Neural cell (in vitro differentiated cells): ENCODE measurements around the gene AP2A2. TPM values are rescaled to one million over a fixed set of nuclear protein-coding genes. Genes with fewer than 3 reads are reported as not detected.

ENCODE experiments used
- H2AFZ ChIP-seq: fragments of 200-600, 300-800 bp; sonication (generic), shearing (Covaris generic); 2 replicates; pipeline ENCODE4 v1.6.0; 2014; ENCODE audit warnings: low read depth, mild to moderate bottlenecking, antibody characterized with exemption, low read length, moderate library complexity
- H3F3A ChIP-seq: fragments of 200-600 bp; shearing (Covaris generic); 2 replicates; pipeline ENCODE4 v1.6.1; 2016; ENCODE audit warnings: mild to moderate bottlenecking, moderate library complexity, mixed read lengths, antibody characterized with exemption, low read length; ENCODE audit not compliant: insufficient read depth, poor library complexity, severe bottlenecking
- H3K27ac ChIP-seq: fragments of 200-600, 300-800 bp; sonication (generic), shearing (Covaris generic); 2 replicates; pipeline ENCODE4 v1.5.1; 2014; ENCODE audit warnings: mild to moderate bottlenecking, low read length, moderate library complexity
- H3K27me3 ChIP-seq: fragments of 300-800, 200-600 bp; sonication (generic), shearing (Covaris generic); 2 replicates; pipeline ENCODE4 v1.6.0; 2014; ENCODE audit warnings: mild to moderate bottlenecking, low read depth, low read length, moderate library complexity; ENCODE audit not compliant: insufficient read depth
- H3K36me3 ChIP-seq: fragments of 300-800, 200-600 bp; sonication (generic), shearing (Covaris generic); 2 replicates; pipeline ENCODE4 v1.5.1; 2014; ENCODE audit warnings: mild to moderate bottlenecking, antibody characterized with exemption, low read length, moderate library complexity; ENCODE audit not compliant: insufficient read depth
- H3K4me2 ChIP-seq: fragments of 300-800, 200-600 bp; sonication (generic), shearing (Covaris generic); 2 replicates; pipeline ENCODE4 v1.6.0; 2014; ENCODE audit warnings: mild to moderate bottlenecking, low read length
- H3K4me3 ChIP-seq: fragments of 300-800, 200-600 bp; sonication (generic), shearing (Covaris generic); 2 replicates; pipeline ENCODE4 v1.5.1; 2014; ENCODE audit warnings: mild to moderate bottlenecking, low read length, moderate library complexity
- H3K79me2 ChIP-seq: fragments of 200-600 bp; shearing (Covaris generic); replicated peaks from 2 replicates; pipeline ENCODE4 v1.6.0; 2014; ENCODE audit warnings: mild to moderate bottlenecking, low read length, moderate library complexity; ENCODE audit not compliant: insufficient read depth
- H3K9ac ChIP-seq: fragments of 300-800, 200-600 bp; sonication (generic), shearing (Covaris generic); 2 replicates; pipeline ENCODE4 v1.6.1; 2016; ENCODE audit warnings: mild to moderate bottlenecking, low read length, mixed read lengths
- H3K9me2 ChIP-seq: fragments of 200-600 bp; shearing (Covaris generic); 2 replicates; pipeline ENCODE4 v1.6.1; 2016; ENCODE audit warnings: mild to moderate bottlenecking, low read length, mixed read lengths; ENCODE audit not compliant: insufficient read depth
- H3K9me3 ChIP-seq: fragments of 200-600, 300-800 bp; sonication (generic), shearing (Covaris generic); 2 replicates; pipeline ENCODE4 v1.6.1; 2016; ENCODE audit warnings: mild to moderate bottlenecking, mixed run types, low read length, moderate library complexity, mixed read lengths
- H4K20me1 ChIP-seq: fragments of 200-600 bp; shearing (Covaris generic); 2 replicates; pipeline ENCODE4 v1.6.1; 2016; ENCODE audit warnings: mild to moderate bottlenecking, mixed run types; ENCODE audit not compliant: insufficient read depth
- EP300 ChIP-seq: fragments of 450-650 bp; conservative IDR thresholded peaks from 2 replicates; pipeline ENCODE4 v1.6.1; 2014; ENCODE audit warnings: antibody characterized with exemption, mild to moderate bottlenecking, moderate library complexity; ENCODE audit not compliant: poor library complexity, severe bottlenecking
- EZH2 ChIP-seq: fragments of 200-600, 300-800 bp; shearing (Covaris generic), sonication (generic); IDR thresholded peaks from 2 replicates; pipeline ENCODE4 v1.6.1; 2014; ENCODE audit warnings: antibody characterized with exemption, low read length, borderline replicate concordance, mild to moderate bottlenecking; ENCODE audit not compliant: insufficient read depth, poor library complexity, severe bottlenecking
- MXI1 ChIP-seq: fragments of 450-650 bp; conservative IDR thresholded peaks from 2 replicates; pipeline ENCODE4 v1.6.1; 2014; ENCODE audit warnings: antibody characterized with exemption, mild to moderate bottlenecking; ENCODE audit not compliant: poor library complexity, severe bottlenecking
- POLR2AphosphoS5 ChIP-seq: IDR thresholded peaks from 2 replicates; pipeline ENCODE4 v1.6.1; 2012
- RAD21 ChIP-seq: fragments of 450-650 bp; conservative IDR thresholded peaks from 2 replicates; pipeline ENCODE4 v1.6.1; 2014; ENCODE audit warnings: antibody characterized with exemption, mild to moderate bottlenecking, moderate library complexity
- SMC3 ChIP-seq: fragments of 450-650 bp; conservative IDR thresholded peaks from 2 replicates; pipeline ENCODE4 v1.6.1; 2014; ENCODE audit warnings: antibody characterized with exemption, mild to moderate bottlenecking, moderate library complexity; ENCODE audit not compliant: poor library complexity
- TAF1 ChIP-seq: IDR thresholded peaks from 2 replicates; pipeline ENCODE4 v1.6.1; 2012; ENCODE audit warnings: low read depth
- polyA plus RNA-seq: library from polyadenylated mRNA; depleted of rRNA; stranded (reverse); fragments of >200 nt; gene quantifications from 2 replicates; pipeline ENCODE4 v1.2.3, GENCODE V29; 2014
- TF ChIP-seq, protein P1 (sequence below): fragments of 450-650 bp; IDR thresholded peaks from 2 replicates; pipeline ENCODE4 v1.5.1; 2014; ENCODE audit warnings: antibody characterized with exemption, mild to moderate bottlenecking, moderate library complexity; ENCODE audit not compliant: poor library complexity, severe bottlenecking
- TF ChIP-seq, protein P2 (sequence below): IDR thresholded peaks from 2 replicates; pipeline ENCODE4 v1.6.1; 2012; ENCODE audit warnings: borderline replicate concordance

Gene AP2A2
- polyA plus RNA-seq, 1 donor from 2014 or later, result 46.5 TPM

DNA sequence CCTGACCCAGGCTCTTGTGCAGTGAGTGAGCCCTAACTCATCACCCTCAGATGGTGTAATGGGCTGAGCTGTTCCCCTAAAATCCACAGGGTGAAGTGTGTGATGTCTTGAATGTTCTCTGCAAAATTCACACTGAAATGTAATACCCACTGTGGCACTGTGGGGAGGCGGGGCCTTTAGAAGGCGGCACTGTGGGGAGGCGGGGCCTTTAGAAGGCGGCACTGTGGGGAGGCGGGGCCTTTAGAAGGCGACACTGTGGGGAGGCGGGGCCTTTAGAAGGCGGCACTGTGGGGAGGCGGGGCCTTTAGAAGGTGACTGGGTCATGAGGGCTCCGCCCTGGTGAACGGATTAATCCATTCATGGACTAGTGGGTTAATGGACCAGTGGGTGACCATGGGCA, 48.1 kb upstream of the AP2A2 start:
- no peaks in the 10 kb centered on the region for H3K9me2 ChIP-seq
- no peaks in the 10 kb centered on the region for H4K20me1 ChIP-seq
- H3K9me3 ChIP-seq, result no peaks in the 10 kb centered on the region
- no peak overlapping the region for H2AFZ ChIP-seq
- H3K27ac ChIP-seq, result no peak overlapping the region
- H3K36me3 ChIP-seq, result no peaks in the 10 kb centered on the region
- no peaks in the 10 kb centered on the region for H3K27me3 ChIP-seq
- H3K4me2 ChIP-seq, result no peak overlapping the region
- H3K79me2 ChIP-seq, result no peaks in the 10 kb centered on the region
- no peak overlapping the region for H3K4me3 ChIP-seq
- no peak for TF ChIP-seq MXI1
- TF ChIP-seq, protein P1, sequence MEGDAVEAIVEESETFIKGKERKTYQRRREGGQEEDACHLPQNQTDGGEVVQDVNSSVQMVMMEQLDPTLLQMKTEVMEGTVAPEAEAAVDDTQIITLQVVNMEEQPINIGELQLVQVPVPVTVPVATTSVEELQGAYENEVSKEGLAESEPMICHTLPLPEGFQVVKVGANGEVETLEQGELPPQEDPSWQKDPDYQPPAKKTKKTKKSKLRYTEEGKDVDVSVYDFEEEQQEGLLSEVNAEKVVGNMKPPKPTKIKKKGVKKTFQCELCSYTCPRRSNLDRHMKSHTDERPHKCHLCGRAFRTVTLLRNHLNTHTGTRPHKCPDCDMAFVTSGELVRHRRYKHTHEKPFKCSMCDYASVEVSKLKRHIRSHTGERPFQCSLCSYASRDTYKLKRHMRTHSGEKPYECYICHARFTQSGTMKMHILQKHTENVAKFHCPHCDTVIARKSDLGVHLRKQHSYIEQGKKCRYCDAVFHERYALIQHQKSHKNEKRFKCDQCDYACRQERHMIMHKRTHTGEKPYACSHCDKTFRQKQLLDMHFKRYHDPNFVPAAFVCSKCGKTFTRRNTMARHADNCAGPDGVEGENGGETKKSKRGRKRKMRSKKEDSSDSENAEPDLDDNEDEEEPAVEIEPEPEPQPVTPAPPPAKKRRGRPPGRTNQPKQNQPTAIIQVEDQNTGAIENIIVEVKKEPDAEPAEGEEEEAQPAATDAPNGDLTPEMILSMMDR, result no peak
- no peak overlapping the region for H3K9ac ChIP-seq
- H3F3A ChIP-seq, result no peaks in the 10 kb centered on the region

DNA sequence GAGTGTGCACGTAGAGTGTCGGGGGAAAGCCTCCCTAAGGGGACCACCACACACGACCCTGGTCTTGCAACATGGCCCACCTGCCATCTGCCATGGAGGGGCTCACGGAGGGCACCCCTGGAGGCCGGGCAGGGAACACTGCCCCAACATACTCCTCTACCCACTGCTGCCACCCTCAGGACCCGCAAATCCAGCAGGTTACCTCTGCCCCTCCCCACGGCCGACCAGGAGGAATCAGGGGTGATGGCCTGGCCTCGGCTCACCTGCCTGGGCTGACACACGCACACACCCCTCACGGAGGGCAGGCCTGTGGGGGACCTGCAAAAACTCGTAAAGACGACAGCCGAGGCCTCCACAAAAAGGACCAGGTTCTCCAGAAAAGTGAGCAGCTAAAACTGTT, 45.2 kb upstream of the AP2A2 start:
- Histone ChIP-seq H3K79me2 (no peaks in the 10 kb centered on the region), H3K4me2 (no peak overlapping the region), H3K9ac (no peak overlapping the region), H3K27ac (no peak overlapping the region), H4K20me1 (no peaks in the 10 kb centered on the region), H3F3A (no peaks in the 10 kb centered on the region), H3K9me2 (no peaks in the 10 kb centered on the region), H3K36me3 (no peaks in the 10 kb centered on the region), H3K4me3 (no peak overlapping the region), H2AFZ (no peak overlapping the region), H3K27me3 (no peaks in the 10 kb centered on the region), H3K9me3 (no peaks in the 10 kb centered on the region)
- TF ChIP-seq RAD21 (no peak), EZH2 (no peak), EP300 (no peak), MXI1 (no peak), SMC3 (no peak), POLR2AphosphoS5 (no peak), TAF1 (no peak)
- TF ChIP-seq, protein P1, result no peak
- TF ChIP-seq, protein P2, sequence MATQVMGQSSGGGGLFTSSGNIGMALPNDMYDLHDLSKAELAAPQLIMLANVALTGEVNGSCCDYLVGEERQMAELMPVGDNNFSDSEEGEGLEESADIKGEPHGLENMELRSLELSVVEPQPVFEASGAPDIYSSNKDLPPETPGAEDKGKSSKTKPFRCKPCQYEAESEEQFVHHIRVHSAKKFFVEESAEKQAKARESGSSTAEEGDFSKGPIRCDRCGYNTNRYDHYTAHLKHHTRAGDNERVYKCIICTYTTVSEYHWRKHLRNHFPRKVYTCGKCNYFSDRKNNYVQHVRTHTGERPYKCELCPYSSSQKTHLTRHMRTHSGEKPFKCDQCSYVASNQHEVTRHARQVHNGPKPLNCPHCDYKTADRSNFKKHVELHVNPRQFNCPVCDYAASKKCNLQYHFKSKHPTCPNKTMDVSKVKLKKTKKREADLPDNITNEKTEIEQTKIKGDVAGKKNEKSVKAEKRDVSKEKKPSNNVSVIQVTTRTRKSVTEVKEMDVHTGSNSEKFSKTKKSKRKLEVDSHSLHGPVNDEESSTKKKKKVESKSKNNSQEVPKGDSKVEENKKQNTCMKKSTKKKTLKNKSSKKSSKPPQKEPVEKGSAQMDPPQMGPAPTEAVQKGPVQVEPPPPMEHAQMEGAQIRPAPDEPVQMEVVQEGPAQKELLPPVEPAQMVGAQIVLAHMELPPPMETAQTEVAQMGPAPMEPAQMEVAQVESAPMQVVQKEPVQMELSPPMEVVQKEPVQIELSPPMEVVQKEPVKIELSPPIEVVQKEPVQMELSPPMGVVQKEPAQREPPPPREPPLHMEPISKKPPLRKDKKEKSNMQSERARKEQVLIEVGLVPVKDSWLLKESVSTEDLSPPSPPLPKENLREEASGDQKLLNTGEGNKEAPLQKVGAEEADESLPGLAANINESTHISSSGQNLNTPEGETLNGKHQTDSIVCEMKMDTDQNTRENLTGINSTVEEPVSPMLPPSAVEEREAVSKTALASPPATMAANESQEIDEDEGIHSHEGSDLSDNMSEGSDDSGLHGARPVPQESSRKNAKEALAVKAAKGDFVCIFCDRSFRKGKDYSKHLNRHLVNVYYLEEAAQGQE, result no peak
